ENCODE results near the gene LIG1.

The LIG1 gene

GRCh38 chr19:48182434-48182833 is 12.3 kb upstream of the LIG1 start:
- H3K27me3 ChIP-seq (replicated peaks; ENCODE audit: control insufficient read depth, insufficient read depth, low read length, poor library complexity, severe bottlenecking) = no peaks in the 10 kb centered on the region
- peaks cover 7% of the 10 kb centered on the region for H3K9me3 ChIP-seq (ENCODE audit: control insufficient read depth, low read length)
- H3K27ac ChIP-seq (ENCODE audit: insufficient read depth, low read length, poor library complexity, severe bottlenecking) = no peak overlapping the region
- no peaks in the 10 kb centered on the region for H3K4me1 ChIP-seq (ENCODE audit: control insufficient read depth, insufficient read depth, low read length, poor library complexity, severe bottlenecking)
- no peak overlapping the region for H3K4me3 ChIP-seq (ENCODE audit: insufficient read depth, low read depth, low read length, poor library complexity, severe bottlenecking)
- no peak for DNase-seq
- no peaks in the 10 kb centered on the region for H3K36me3 ChIP-seq (ENCODE audit: control insufficient read depth, insufficient read depth, low read length)

GRCh38 chr19:48181505-48181904 is 11.4 kb upstream of the LIG1 start:
- Histone ChIP-seq H3K4me3 (ENCODE audit: insufficient read depth, low read depth, low read length, poor library complexity, severe bottlenecking) (no peak overlapping the region), H3K27ac (ENCODE audit: insufficient read depth, low read length, poor library complexity, severe bottlenecking) (no peak overlapping the region), H3K9me3 (ENCODE audit: control insufficient read depth, low read length) (peaks cover 7% of the 10 kb centered on the region), H3K36me3 (ENCODE audit: control insufficient read depth, insufficient read depth, low read length) (no peaks in the 10 kb centered on the region), H3K4me1 (ENCODE audit: control insufficient read depth, insufficient read depth, low read length, poor library complexity, severe bottlenecking) (no peaks in the 10 kb centered on the region), H3K27me3 (replicated peaks; ENCODE audit: control insufficient read depth, insufficient read depth, low read length, poor library complexity, severe bottlenecking) (no peaks in the 10 kb centered on the region)
- no peak for DNase-seq

- Histone ChIP-seq H3K36me3 (ENCODE audit: control insufficient read depth, insufficient read depth, low read length) (no peaks in the 10 kb centered on the region), H3K4me3 (ENCODE audit: insufficient read depth, low read depth, low read length, poor library complexity, severe bottlenecking) (no peak overlapping the region), H3K4me1 (ENCODE audit: control insufficient read depth, insufficient read depth, low read length, poor library complexity, severe bottlenecking) (peaks cover 2% of the 10 kb centered on the region), H3K27me3 (replicated peaks; ENCODE audit: control insufficient read depth, insufficient read depth, low read length, poor library complexity, severe bottlenecking) (no peaks in the 10 kb centered on the region), H3K27ac (ENCODE audit: insufficient read depth, low read length, poor library complexity, severe bottlenecking) (no peak overlapping the region), H3K9me3 (ENCODE audit: control insufficient read depth, low read length) (peaks cover 1% of the 10 kb centered on the region)
- DNase-seq = no peak
Observed at GRCh38 chr19:48176226-48176625, 6.1 kb upstream of the LIG1 start.

- Histone ChIP-seq H3K27ac (ENCODE audit: insufficient read depth, low read length, poor library complexity, severe bottlenecking) (no peak overlapping the region), H3K9me3 (ENCODE audit: control insufficient read depth, low read length) (no peaks in the 10 kb centered on the region), H3K36me3 (ENCODE audit: control insufficient read depth, insufficient read depth, low read length) (no peaks in the 10 kb centered on the region)
Observed at GRCh38 chr19:48175578-48175977, 5.4 kb upstream of the LIG1 start.

GRCh38 chr19:48174445-48175030 is 4.4 kb upstream of the LIG1 start:
- no peak overlapping the region for H3K4me3 ChIP-seq (ENCODE audit: insufficient read depth, low read depth, low read length, poor library complexity, severe bottlenecking)
- no peaks in the 10 kb centered on the region for H3K36me3 ChIP-seq (ENCODE audit: control insufficient read depth, insufficient read depth, low read length)

More at GRCh38 chr19:48175578-48175977, 5.4 kb upstream of the LIG1 start:
- DNase-seq = no peak
- H3K4me1 ChIP-seq (ENCODE audit: control insufficient read depth, insufficient read depth, low read length, poor library complexity, severe bottlenecking) = peaks cover 7% of the 10 kb centered on the region
- no peaks in the 10 kb centered on the region for H3K27me3 ChIP-seq (replicated peaks; ENCODE audit: control insufficient read depth, insufficient read depth, low read length, poor library complexity, severe bottlenecking)
- H3K4me3 ChIP-seq (ENCODE audit: insufficient read depth, low read depth, low read length, poor library complexity, severe bottlenecking) = no peak overlapping the region

GRCh38 chr19:48171710-48172109 is 1.6 kb upstream of the LIG1 start:
- H3K27ac ChIP-seq (ENCODE audit: insufficient read depth, low read length, poor library complexity, severe bottlenecking) = no peak overlapping the region
- H3K36me3 ChIP-seq (ENCODE audit: control insufficient read depth, insufficient read depth, low read length) = no peaks in the 10 kb centered on the region
- H3K4me1 ChIP-seq (ENCODE audit: control insufficient read depth, insufficient read depth, low read length, poor library complexity, severe bottlenecking) = peaks cover 16% of the 10 kb centered on the region
- H3K9me3 ChIP-seq (ENCODE audit: control insufficient read depth, low read length) = no peaks in the 10 kb centered on the region
- no peak for DNase-seq
- H3K27me3 ChIP-seq (replicated peaks; ENCODE audit: control insufficient read depth, insufficient read depth, low read length, poor library complexity, severe bottlenecking) = no peaks in the 10 kb centered on the region
- H3K4me3 ChIP-seq (ENCODE audit: insufficient read depth, low read depth, low read length, poor library complexity, severe bottlenecking) = no peak overlapping the region

More at GRCh38 chr19:48174445-48175030, 4.4 kb upstream of the LIG1 start:
- Histone ChIP-seq H3K4me1 (ENCODE audit: control insufficient read depth, insufficient read depth, low read length, poor library complexity, severe bottlenecking) (peaks cover 7% of the 10 kb centered on the region), H3K27ac (ENCODE audit: insufficient read depth, low read length, poor library complexity, severe bottlenecking) (no peak overlapping the region), H3K9me3 (ENCODE audit: control insufficient read depth, low read length) (no peaks in the 10 kb centered on the region), H3K27me3 (replicated peaks; ENCODE audit: control insufficient read depth, insufficient read depth, low read length, poor library complexity, severe bottlenecking) (no peaks in the 10 kb centered on the region)
- DNase-seq = no peak

- Histone ChIP-seq H3K36me3 (ENCODE audit: control insufficient read depth, insufficient read depth, low read length) (no peaks in the 10 kb centered on the region), H3K9me3 (ENCODE audit: control insufficient read depth, low read length) (no peaks in the 10 kb centered on the region), H3K27ac (ENCODE audit: insufficient read depth, low read length, poor library complexity, severe bottlenecking) (peak overlapping the region; percentile 91), H3K4me3 (ENCODE audit: insufficient read depth, low read depth, low read length, poor library complexity, severe bottlenecking) (peak overlapping the region; percentile 96), H3K27me3 (replicated peaks; ENCODE audit: control insufficient read depth, insufficient read depth, low read length, poor library complexity, severe bottlenecking) (no peaks in the 10 kb centered on the region), H3K4me1 (ENCODE audit: control insufficient read depth, insufficient read depth, low read length, poor library complexity, severe bottlenecking) (peaks cover 16% of the 10 kb centered on the region)
- no peak for DNase-seq
Observed at GRCh38 chr19:48170817-48171347, 738 bp upstream of the LIG1 start.

GRCh38 chr19:48169578-48169938 is 586 bp downstream of the LIG1 start:
- Histone ChIP-seq H3K4me1 (ENCODE audit: control insufficient read depth, insufficient read depth, low read length, poor library complexity, severe bottlenecking) (peaks cover 16% of the 10 kb centered on the region), H3K27ac (ENCODE audit: insufficient read depth, low read length, poor library complexity, severe bottlenecking) (peak overlapping the region; percentile 91), H3K36me3 (ENCODE audit: control insufficient read depth, insufficient read depth, low read length) (peaks cover 2% of the 10 kb centered on the region), H3K4me3 (ENCODE audit: insufficient read depth, low read depth, low read length, poor library complexity, severe bottlenecking) (peak overlapping the region; percentile 96), H3K27me3 (replicated peaks; ENCODE audit: control insufficient read depth, insufficient read depth, low read length, poor library complexity, severe bottlenecking) (no peaks in the 10 kb centered on the region), H3K9me3 (ENCODE audit: control insufficient read depth, low read length) (no peaks in the 10 kb centered on the region)
- DNase-seq = peak; percentile 83 to 92 (median 91)

GRCh38 chr19:48168689-48169088 is 1.5 kb downstream of the LIG1 start:
- no peaks in the 10 kb centered on the region for H3K9me3 ChIP-seq (ENCODE audit: control insufficient read depth, low read length)
- peaks cover 16% of the 10 kb centered on the region for H3K4me1 ChIP-seq (ENCODE audit: control insufficient read depth, insufficient read depth, low read length, poor library complexity, severe bottlenecking)
- H3K4me3 ChIP-seq (ENCODE audit: insufficient read depth, low read depth, low read length, poor library complexity, severe bottlenecking) = no peak overlapping the region
- no peaks in the 10 kb centered on the region for H3K27me3 ChIP-seq (replicated peaks; ENCODE audit: control insufficient read depth, insufficient read depth, low read length, poor library complexity, severe bottlenecking)
- H3K36me3 ChIP-seq (ENCODE audit: control insufficient read depth, insufficient read depth, low read length) = peaks cover 6% of the 10 kb centered on the region
- DNase-seq = no peak
- peak overlapping the region; percentile 64 for H3K27ac ChIP-seq (ENCODE audit: insufficient read depth, low read length, poor library complexity, severe bottlenecking)

GRCh38 chr19:48158210-48158790 is 11.8 kb downstream of the LIG1 start:
- H3K4me3 ChIP-seq (ENCODE audit: insufficient read depth, low read depth, low read length, poor library complexity, severe bottlenecking) = no peak overlapping the region
- H3K4me1 ChIP-seq (ENCODE audit: control insufficient read depth, insufficient read depth, low read length, poor library complexity, severe bottlenecking) = no peaks in the 10 kb centered on the region
- no peaks in the 10 kb centered on the region for H3K27me3 ChIP-seq (replicated peaks; ENCODE audit: control insufficient read depth, insufficient read depth, low read length, poor library complexity, severe bottlenecking)
- no peak overlapping the region for H3K27ac ChIP-seq (ENCODE audit: insufficient read depth, low read length, poor library complexity, severe bottlenecking)
- H3K9me3 ChIP-seq (ENCODE audit: control insufficient read depth, low read length) = no peaks in the 10 kb centered on the region
- no peak for DNase-seq
- peaks cover 28% of the 10 kb centered on the region for H3K36me3 ChIP-seq (ENCODE audit: control insufficient read depth, insufficient read depth, low read length)
